ENCODE results near the gene ATG2A. TPM values are rescaled to one million over a fixed set of nuclear protein-coding genes. Genes with fewer than 3 reads are reported as not detected.

Gene ATG2A
- total and polyA plus RNA-seq, 9 of the 15 experiments (the other 6 are each of a cell fraction or from before 2014, with no cell fraction given): 0.25 to 45.9 (median 5.2) TPM

DNA sequence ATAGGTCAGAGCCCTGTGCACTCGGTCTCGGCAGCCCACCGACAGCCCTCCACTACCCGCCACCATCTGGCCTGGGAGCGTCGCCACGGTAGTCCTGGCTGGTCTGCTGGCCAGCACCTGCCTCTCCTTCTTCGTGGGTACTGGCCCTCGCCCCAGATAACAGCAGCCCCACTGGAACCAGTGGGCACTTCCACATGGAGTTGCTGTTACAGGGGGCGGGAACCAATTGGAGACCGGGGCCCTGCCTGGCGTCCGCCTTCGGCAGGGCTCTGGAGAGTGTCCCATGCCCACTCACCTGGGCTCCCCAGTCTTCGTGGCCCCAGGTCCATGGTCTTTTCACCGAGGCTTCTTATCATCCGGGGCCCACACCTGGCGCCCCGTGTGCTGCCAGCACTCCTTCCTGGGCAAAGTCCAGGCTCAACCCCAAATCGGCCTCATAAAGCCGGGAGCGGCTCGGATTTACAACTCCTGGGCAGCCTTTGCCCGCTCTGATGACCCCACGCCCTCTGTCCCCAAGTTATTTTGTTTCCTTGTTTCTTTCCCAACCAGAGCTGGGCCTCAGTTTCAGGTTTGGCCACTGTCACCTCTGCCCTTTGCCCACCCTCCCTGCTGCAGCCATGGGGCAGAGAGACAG is 25.7 kb downstream of the ATG2A start:
- Histone ChIP-seq H3K9me1 (ENCODE audit: control insufficient read depth, insufficient read depth, low read length) (no peaks in the 10 kb centered on the region), H3K27me3 (ENCODE audit: control insufficient read depth in 2 of 2, insufficient read depth in 2 of 2, low read length in 2 of 2) (no peaks in the 10 kb centered on the region), H3K4me1 (replicated peaks in 1 of 2; ENCODE audit: control insufficient read depth in 2 of 2, insufficient read depth in 2 of 2, low read length in 2 of 2) (peaks cover 32 to 94% of the 10 kb centered on the region in 2 experiments), H4K20me1 (replicated peaks; ENCODE audit: control insufficient read depth, insufficient read depth, low read length) (no peaks in the 10 kb centered on the region), H3K9me3 (replicated peaks; ENCODE audit: control insufficient read depth, insufficient read depth, low read depth, low read length) (no peaks in the 10 kb centered on the region), H3K36me3 (ENCODE audit: control insufficient read depth, insufficient read depth, low read length) (peaks cover 14% of the 10 kb centered on the region; the same call in 1 of the 3 replicates), H3K79me2 (ENCODE audit: control insufficient read depth, insufficient read depth, low read length) (no peaks in the 10 kb centered on the region), H3K4me2 (ENCODE audit: insufficient read depth, low read length) (no peak overlapping the region), H3K4me3 (no peak overlapping the region), H3K9ac (ENCODE audit: insufficient read depth in 1 of 2, low read depth in 2 of 2, low read length in 2 of 2) (peak overlapping the region in 1 of 2 experiments; percentile 71; a peak in 2 of 4 replicates), H3K27ac (ENCODE audit: extremely low read depth, low read depth, low read length) (no peak overlapping the region; the same call in 2 of the 3 replicates), H2AFZ (ENCODE audit: low read depth, low read length) (no peak overlapping the region)
- TF ChIP-seq RBM17 (IDR thresholded peaks at IDR 0.05; ENCODE audit: borderline replicate concordance, low read depth, low read length): no peak
- TF ChIP-seq ZNF274 (IDR thresholded peaks at IDR 0.05; ENCODE audit: borderline replicate concordance, low read depth, low read length): no peak
- TF ChIP-seq, protein P1, sequence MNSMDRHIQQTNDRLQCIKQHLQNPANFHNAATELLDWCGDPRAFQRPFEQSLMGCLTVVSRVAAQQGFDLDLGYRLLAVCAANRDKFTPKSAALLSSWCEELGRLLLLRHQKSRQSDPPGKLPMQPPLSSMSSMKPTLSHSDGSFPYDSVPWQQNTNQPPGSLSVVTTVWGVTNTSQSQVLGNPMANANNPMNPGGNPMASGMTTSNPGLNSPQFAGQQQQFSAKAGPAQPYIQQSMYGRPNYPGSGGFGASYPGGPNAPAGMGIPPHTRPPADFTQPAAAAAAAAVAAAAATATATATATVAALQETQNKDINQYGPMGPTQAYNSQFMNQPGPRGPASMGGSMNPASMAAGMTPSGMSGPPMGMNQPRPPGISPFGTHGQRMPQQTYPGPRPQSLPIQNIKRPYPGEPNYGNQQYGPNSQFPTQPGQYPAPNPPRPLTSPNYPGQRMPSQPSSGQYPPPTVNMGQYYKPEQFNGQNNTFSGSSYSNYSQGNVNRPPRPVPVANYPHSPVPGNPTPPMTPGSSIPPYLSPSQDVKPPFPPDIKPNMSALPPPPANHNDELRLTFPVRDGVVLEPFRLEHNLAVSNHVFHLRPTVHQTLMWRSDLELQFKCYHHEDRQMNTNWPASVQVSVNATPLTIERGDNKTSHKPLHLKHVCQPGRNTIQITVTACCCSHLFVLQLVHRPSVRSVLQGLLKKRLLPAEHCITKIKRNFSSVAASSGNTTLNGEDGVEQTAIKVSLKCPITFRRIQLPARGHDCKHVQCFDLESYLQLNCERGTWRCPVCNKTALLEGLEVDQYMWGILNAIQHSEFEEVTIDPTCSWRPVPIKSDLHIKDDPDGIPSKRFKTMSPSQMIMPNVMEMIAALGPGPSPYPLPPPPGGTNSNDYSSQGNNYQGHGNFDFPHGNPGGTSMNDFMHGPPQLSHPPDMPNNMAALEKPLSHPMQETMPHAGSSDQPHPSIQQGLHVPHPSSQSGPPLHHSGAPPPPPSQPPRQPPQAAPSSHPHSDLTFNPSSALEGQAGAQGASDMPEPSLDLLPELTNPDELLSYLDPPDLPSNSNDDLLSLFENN (IDR thresholded peaks at IDR 0.05; ENCODE audit: low read depth in 2 of 2, low read length in 2 of 2): no peak
- no peak for TF ChIP-seq CBX5 (IDR thresholded peaks at IDR 0.05; ENCODE audit: borderline replicate concordance, low read depth)
- no peak for TF ChIP-seq HNRNPUL1 (IDR thresholded peaks at IDR 0.05; ENCODE audit: low read length)
- TF ChIP-seq SREBF2 (CRISPR knock-in tag; IDR thresholded peaks at IDR 0.05): no peak
- TF ChIP-seq CREM (IDR thresholded peaks at IDR 0.05; ENCODE audit: low read depth): no peak
- no peak for TF ChIP-seq MECOM (CRISPR knock-in tag; IDR thresholded peaks at IDR 0.05)
- TF ChIP-seq SIN3B (IDR thresholded peaks at IDR 0.05; ENCODE audit: low read depth): no peak
- no peak for TF ChIP-seq NFIC (IDR thresholded peaks at IDR 0.05)
- TF ChIP-seq, protein P2, sequence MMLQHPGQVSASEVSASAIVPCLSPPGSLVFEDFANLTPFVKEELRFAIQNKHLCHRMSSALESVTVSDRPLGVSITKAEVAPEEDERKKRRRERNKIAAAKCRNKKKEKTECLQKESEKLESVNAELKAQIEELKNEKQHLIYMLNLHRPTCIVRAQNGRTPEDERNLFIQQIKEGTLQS (IDR thresholded peaks at IDR 0.05): no peak
- TF ChIP-seq, protein P2 (CRISPR knock-in tag; conservative IDR thresholded peaks at IDR 0.05): no peak
- TF ChIP-seq FOXA3 (CRISPR knock-in tag; conservative IDR thresholded peaks at IDR 0.05 in 1 of 2, IDR thresholded peaks at IDR 0.05 in 1 of 2): no peak
- TF ChIP-seq ZBTB7A (IDR thresholded peaks at IDR 0.05; ENCODE audit: borderline replicate concordance, control insufficient read depth, low read depth, low read length): no peak
- no peak for TF ChIP-seq RCOR1 (IDR thresholded peaks at IDR 0.05; ENCODE audit: borderline replicate concordance in 1 of 2, low read depth in 2 of 2, low read length in 2 of 2)
- no peak for TF ChIP-seq ZKSCAN8 (CRISPR knock-in tag; IDR thresholded peaks at IDR 0.05)
- TF ChIP-seq KLF16 (IDR thresholded peaks at IDR 0.05): no peak
- TF ChIP-seq SIRT6 (IDR thresholded peaks at IDR 0.05; ENCODE audit: low read depth, low read length): no peak
- no peak for TF ChIP-seq NFE2L1 (tag; IDR thresholded peaks at IDR 0.05; ENCODE audit: borderline replicate concordance, low read depth)
- CTCF ChIA-PET (ENCODE audit: low intra/inter-chr PET ratio): no interaction called here
- WGBS (ENCODE audit: insufficient coverage, low coverage, missing lambda C conversion rate): 89% methylated on average over 23 of the region's 25 CpGs
- intact Hi-C loops (cut with micrococcal nuclease) (loop anchor here (5.0 kb wide), 1 partner anchor 104 kb away; no protein-coding TSS in a partner anchor), in situ Hi-C loops (cut with MboI) (loop anchor here (5.0 kb wide), 2 partner anchors 44 to 104 kb away; no protein-coding TSS in a partner anchor)
- FAIRE-seq (no peak), DNase-seq (ENCODE audit: extremely low read depth in 1 of 4, low spot score in 3 of 4) (no peak), ATAC-seq (no peak)
- POLR2A ChIA-PET: interaction anchor here (1.1 to 3.4 kb wide), 3 partner anchors 13 to 42 kb away, joined by 4 to 28 read pairs (median 4); partner anchors contain the start of gene EHD1
- BruUV-seq (replicated peaks): no TSS peak

Measured in K562 (cell line).